Right atrium auricular region (tissue), 2 donors: ENCODE data around the gene NBR1. TPM values are rescaled to one million over a fixed set of nuclear protein-coding genes. Genes with fewer than 3 reads are reported as not detected.
"Not testable (repeated sequence)": the region's sequence is repeated elsewhere in the genome, so short reads cannot be mapped to it uniquely, and the experiment has no call there.

Source experiments
- DNase-seq: peaks from one replicate; pipeline ENCODE4 v3.0.0-alpha.2; 2019; ENCODE audit warnings: low spot score
- H3K27ac ChIP-seq, 2 donors: fragments of 200-600 bp; sonication (generic); 1 replicate in 1 of 2; 2 replicates in 1 of 2; pipeline ENCODE4 v1.5.1; 2016 to 2019
- H3K27me3 ChIP-seq, 2 donors: fragments of 200-600 bp; sonication (generic); one replicate each; pipeline versions ENCODE4 v1.5.1 to v1.6.0; 2017 to 2019
- H3K36me3 ChIP-seq: fragments of 200-600 bp; sonication (generic); one replicate; pipeline ENCODE4 v1.5.1; 2016
- H3K4me1 ChIP-seq, 2 donors: fragments of 200-600 bp; sonication (generic); one replicate each; pipeline versions ENCODE4 v1.5.1 to v1.6.0; 2017 to 2019
- H3K4me3 ChIP-seq, 2 donors: fragments of 200-600 bp; sonication (generic); 1 replicate in 1 of 2; 2 replicates in 1 of 2; pipeline ENCODE4 v1.5.1; 2017 to 2019; ENCODE audit warnings: mild to moderate bottlenecking in 1 of 2, moderate library complexity in 1 of 2
- H3K9me3 ChIP-seq, 2 donors: fragments of 200-600 bp; sonication (generic); one replicate each; pipeline ENCODE4 v1.5.1; 2019
- total RNA-seq, 2 donors: library from RNA; depleted of rRNA; stranded (reverse); fragments of >200 nt; gene quantifications; one replicate each; pipeline ENCODE4 v1.1.0, GENCODE V29; 2016

NBR1 gene
- total RNA-seq, 2 donors from 2014 or later: 94.0 to 101 TPM

DNA sequence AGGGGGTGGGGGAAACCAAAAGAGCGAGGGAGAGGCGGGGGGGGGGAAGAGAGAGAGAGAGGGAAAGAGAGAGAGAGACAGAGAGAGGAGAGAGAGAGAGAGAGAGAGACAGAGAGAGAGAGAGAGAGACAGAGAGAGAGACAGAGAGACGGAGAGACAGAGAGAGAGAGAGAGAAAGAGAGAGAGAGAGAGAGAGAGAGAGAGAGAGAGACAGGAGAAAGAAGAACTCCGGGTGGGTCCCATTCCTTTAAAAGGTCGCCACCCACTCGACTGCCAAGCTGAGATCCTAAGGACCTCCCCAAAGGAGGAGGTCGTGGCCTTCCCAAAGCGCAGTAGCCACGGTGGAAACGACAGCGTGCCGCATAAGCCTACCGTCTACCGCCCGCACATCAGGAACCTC, 62.2 kb downstream of the NBR1 start:
- H3K27me3 ChIP-seq, DNase-seq, H3K9me3 ChIP-seq, H3K4me3 ChIP-seq, H3K36me3 ChIP-seq, H3K27ac ChIP-seq, H3K4me1 ChIP-seq: not testable (repeated sequence)

DNA sequence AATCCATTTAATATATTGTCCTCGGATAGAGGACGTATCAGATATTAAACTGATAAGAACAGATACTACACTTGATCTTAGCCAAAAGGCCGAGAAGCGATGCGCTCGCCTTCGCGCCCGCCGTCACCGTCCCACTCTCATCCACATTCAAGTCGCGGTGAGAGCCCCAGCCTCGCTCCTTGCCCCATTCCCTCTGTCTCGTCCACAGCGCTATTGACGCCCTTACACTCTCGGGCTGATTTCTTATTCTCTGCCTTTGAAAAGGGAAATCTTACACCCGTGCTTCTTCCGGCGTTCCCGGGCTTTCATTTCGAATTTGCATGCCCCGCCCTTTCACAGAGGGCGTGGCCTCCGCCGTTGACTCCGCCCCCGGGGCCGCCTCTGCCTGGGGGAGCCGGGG, 62.9 kb downstream of the NBR1 start, which contains the start of gene RNU2-1:
Gene RNU2-1 (minus strand): TSS at position 101 of the 400 bp plus-strand sequence.
- H3K27me3 ChIP-seq, H3K4me3 ChIP-seq, H3K36me3 ChIP-seq, H3K27ac ChIP-seq, H3K4me1 ChIP-seq, DNase-seq, H3K9me3 ChIP-seq: not testable (repeated sequence)

DNA sequence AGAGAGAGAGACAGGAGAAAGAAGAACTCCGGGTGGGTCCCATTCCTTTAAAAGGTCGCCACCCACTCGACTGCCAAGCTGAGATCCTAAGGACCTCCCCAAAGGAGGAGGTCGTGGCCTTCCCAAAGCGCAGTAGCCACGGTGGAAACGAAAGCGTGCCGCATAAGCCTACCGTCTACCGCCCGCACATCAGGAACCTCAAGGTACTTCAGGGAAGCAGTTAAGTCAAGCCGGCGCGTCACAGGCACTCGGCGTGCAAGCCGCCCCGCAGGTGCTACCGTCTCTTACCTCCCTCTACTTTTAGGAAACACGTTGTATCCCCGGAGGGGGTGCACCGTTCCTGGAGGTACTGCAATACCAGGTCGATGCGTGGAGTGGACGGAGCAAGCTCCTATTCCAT, 68.6 kb downstream of the NBR1 start:
- H3K4me3 ChIP-seq, H3K27me3 ChIP-seq, H3K36me3 ChIP-seq, H3K9me3 ChIP-seq, H3K27ac ChIP-seq, DNase-seq, H3K4me1 ChIP-seq: not testable (repeated sequence)

DNA sequence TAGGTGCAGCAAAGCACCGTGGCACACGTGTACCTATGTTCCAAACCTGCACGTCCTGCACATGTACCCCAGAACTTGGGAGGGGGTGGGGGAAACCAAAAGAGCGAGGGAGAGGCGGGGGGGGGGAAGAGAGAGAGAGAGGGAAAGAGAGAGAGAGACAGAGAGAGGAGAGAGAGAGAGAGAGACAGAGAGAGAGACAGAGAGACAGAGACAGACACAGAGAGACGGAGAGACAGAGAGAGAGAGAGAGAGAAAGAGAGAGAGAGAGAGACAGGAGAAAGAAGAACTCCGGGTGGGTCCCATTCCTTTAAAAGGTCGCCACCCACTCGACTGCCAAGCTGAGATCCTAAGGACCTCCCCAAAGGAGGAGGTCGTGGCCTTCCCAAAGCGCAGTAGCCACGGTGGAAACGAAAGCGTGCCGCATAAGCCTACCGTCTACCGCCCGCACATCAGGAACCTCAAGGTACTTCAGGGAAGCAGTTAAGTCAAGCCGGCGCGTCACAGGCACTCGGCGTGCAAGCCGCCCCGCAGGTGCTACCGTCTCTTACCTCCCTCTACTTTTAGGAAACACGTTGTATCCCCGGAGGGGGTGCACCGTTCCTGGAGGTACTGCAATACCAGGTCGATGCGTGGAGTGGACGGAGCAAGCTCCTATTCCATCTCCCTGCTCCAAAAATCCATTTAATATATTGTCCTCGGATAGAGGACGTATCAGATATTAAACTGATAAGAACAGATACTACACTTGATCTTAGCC, 69.8 kb downstream of the NBR1 start:
- H3K36me3 ChIP-seq, H3K27me3 ChIP-seq, H3K9me3 ChIP-seq, H3K4me1 ChIP-seq, DNase-seq, H3K27ac ChIP-seq, H3K4me3 ChIP-seq: not testable (repeated sequence)

DNA sequence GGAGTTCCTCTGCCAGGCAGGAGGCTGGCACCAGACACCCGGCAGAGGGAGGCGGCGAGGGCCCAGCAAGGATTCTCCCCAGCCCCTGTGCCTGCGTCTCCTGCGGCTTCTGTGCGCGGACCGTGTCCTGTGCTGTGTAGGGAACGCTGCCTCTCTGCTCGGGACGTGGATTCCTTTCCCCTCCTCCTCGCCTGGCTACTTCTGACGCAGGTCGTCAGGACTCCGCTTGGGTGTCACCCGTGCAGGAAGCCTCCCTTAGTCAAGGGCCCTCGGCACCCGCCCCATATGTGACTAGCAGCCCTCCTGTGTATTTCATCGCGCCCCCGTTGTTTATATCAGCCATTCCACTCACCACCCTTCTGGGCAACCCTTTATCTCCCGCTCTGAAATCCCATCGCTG, 75.4 kb downstream of the NBR1 start:
- not testable (repeated sequence) for H3K4me1 ChIP-seq, H3K36me3 ChIP-seq, H3K27me3 ChIP-seq, DNase-seq, H3K9me3 ChIP-seq
- Histone ChIP-seq H3K4me3 (peak overlapping the region in 1 of 2 donors; percentile 32), H3K27ac (peak overlapping the region in 1 of 2 donors; percentile 64)

Other genes starting within 250 kb of the NBR1 start
- 10 to 100 TPM; 17.8 to 24.6 TPM for gene AARSD1, start 206.8 kb upstream of the NBR1 start, total RNA-seq
- 10 to 100 TPM; 29.6 to 52.3 TPM for gene PTGES3L, start 191.1 kb upstream of the NBR1 start, total RNA-seq
- 10 to 100 TPM in 1 of 2 donors, 1 to 10 TPM in 1; 9.9 to 11.1 TPM for gene RUNDC1, start 190.6 kb upstream of the NBR1 start, total RNA-seq
- gene RPL27, start 172.8 kb upstream of the NBR1 start, total RNA-seq: 1,000 to 10,000 TPM in 1 of 2 donors, 100 to 1,000 TPM in 1; 551 to 1,071 TPM
- 10 to 100 TPM; 11.4 to 19.0 TPM for gene IFI35, start 164.4 kb upstream of the NBR1 start, total RNA-seq
- 10 to 100 TPM; 51.4 to 99.8 TPM for gene VAT1, start 148.8 kb upstream of the NBR1 start, total RNA-seq
- gene RND2, start 146.0 kb upstream of the NBR1 start, total RNA-seq: 1 to 10 TPM in 1 of 2 donors, under 1 TPM in 1; 0.63 to 3.5 TPM
- gene BRCA1, start 45.9 kb upstream of the NBR1 start, total RNA-seq: 1 to 10 TPM; 5.4 to 8.4 TPM
- gene TMEM106A, start 40.7 kb downstream of the NBR1 start, total RNA-seq: 1 to 10 TPM; 2.4 to 3.5 TPM
- gene CCDC200, start 57.4 kb downstream of the NBR1 start, total RNA-seq: not detected
- gene RNU2-1, start 62.8 kb downstream of the NBR1 start, total RNA-seq: not detected
- gene ARL4D, start 227.8 kb downstream of the NBR1 start, total RNA-seq: 10 to 100 TPM in 1 of 2 donors, 1 to 10 TPM in 1; 5.5 to 24.1 TPM